Neutrophil (primary cell): ENCODE results near the gene FGF19.

Experiments used
- H3K27ac ChIP-seq: fragments of 200-600 bp; sonication (generic); 2 replicates; pipeline ENCODE4 v1.5.1; 2016; ENCODE audit warnings: mild to moderate bottlenecking, moderate library complexity
- H3K27me3 ChIP-seq: fragments of 200-600 bp; sonication (generic); 2 replicates; pipeline ENCODE4 v1.6.0; 2016; ENCODE audit warnings: mild to moderate bottlenecking
- H3K36me3 ChIP-seq: fragments of 200-600 bp; sonication (generic); 2 replicates; pipeline ENCODE4 v1.5.1; 2017
- H3K4me1 ChIP-seq, 2 experiments: fragments of 200-600 bp in 1 of 2; sonication (generic) in 1 of 2; 1 replicate in 1 of 2; 2 replicates in 1 of 2; pipeline versions ENCODE4 v1.5.1 to v1.6.1; 2013 to 2016; ENCODE audit warnings: low read depth in 1 of 2, low read length in 1 of 2, mild to moderate bottlenecking in 1 of 2, moderate library complexity in 1 of 2; ENCODE audit not compliant: control insufficient read depth in 1 of 2, insufficient read depth in 1 of 2
- H3K4me3 ChIP-seq, 2 experiments: fragments of 200-600 bp in 1 of 2; sonication (generic) in 1 of 2; 1 replicate in 1 of 2; 2 replicates in 1 of 2; pipeline ENCODE4 v1.5.1; 2013 to 2016; ENCODE audit warnings: low read depth in 1 of 2, low read length in 1 of 2, mild to moderate bottlenecking in 1 of 2, moderate library complexity in 1 of 2
- H3K9me3 ChIP-seq: fragments of 200-600 bp; sonication (generic); 2 replicates; pipeline ENCODE4 v1.5.1; 2016
- TF ChIP-seq, protein P1 (sequence below): fragments of 200-600 bp; sonication (generic); IDR thresholded peaks from 2 replicates; pipeline ENCODE4 v1.5.1; 2016; ENCODE audit warnings: antibody characterized with exemption

FGF19 gene

DNA sequence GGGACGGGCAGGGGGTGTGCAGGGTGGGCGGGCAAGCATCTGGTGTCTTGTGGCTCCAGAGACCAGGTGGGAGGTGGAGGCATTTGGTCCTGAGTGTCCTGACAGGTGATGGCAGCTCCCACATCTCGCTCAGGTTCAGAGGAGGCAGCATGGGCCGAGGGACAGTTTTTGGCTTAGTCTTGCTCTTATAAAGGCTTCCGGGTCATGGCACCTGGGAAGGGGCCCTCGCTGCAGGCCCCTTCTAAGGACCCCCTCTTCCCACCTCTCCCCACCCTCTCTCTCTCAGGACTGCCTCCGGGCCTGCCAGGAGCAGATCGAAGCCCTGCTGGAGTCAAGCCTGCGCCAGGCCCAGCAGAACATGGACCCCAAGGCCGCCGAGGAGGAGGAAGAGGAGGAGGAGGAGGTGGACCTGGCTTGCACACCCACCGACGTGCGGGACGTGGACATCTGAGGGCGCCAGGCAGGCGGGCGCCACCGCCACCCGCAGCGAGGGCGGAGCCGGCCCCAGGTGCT is 52.9 kb downstream of the FGF19 start:
- Histone ChIP-seq H3K4me1 (no peaks in the 10 kb centered on the region), H3K9me3 (no peaks in the 10 kb centered on the region), H3K27me3 (peaks cover 3% of the 10 kb centered on the region), H3K36me3 (no peaks in the 10 kb centered on the region), H3K27ac (no peak overlapping the region), H3K4me3 (no peak overlapping the region)
- TF ChIP-seq, protein P1, sequence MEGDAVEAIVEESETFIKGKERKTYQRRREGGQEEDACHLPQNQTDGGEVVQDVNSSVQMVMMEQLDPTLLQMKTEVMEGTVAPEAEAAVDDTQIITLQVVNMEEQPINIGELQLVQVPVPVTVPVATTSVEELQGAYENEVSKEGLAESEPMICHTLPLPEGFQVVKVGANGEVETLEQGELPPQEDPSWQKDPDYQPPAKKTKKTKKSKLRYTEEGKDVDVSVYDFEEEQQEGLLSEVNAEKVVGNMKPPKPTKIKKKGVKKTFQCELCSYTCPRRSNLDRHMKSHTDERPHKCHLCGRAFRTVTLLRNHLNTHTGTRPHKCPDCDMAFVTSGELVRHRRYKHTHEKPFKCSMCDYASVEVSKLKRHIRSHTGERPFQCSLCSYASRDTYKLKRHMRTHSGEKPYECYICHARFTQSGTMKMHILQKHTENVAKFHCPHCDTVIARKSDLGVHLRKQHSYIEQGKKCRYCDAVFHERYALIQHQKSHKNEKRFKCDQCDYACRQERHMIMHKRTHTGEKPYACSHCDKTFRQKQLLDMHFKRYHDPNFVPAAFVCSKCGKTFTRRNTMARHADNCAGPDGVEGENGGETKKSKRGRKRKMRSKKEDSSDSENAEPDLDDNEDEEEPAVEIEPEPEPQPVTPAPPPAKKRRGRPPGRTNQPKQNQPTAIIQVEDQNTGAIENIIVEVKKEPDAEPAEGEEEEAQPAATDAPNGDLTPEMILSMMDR = no peak

DNA sequence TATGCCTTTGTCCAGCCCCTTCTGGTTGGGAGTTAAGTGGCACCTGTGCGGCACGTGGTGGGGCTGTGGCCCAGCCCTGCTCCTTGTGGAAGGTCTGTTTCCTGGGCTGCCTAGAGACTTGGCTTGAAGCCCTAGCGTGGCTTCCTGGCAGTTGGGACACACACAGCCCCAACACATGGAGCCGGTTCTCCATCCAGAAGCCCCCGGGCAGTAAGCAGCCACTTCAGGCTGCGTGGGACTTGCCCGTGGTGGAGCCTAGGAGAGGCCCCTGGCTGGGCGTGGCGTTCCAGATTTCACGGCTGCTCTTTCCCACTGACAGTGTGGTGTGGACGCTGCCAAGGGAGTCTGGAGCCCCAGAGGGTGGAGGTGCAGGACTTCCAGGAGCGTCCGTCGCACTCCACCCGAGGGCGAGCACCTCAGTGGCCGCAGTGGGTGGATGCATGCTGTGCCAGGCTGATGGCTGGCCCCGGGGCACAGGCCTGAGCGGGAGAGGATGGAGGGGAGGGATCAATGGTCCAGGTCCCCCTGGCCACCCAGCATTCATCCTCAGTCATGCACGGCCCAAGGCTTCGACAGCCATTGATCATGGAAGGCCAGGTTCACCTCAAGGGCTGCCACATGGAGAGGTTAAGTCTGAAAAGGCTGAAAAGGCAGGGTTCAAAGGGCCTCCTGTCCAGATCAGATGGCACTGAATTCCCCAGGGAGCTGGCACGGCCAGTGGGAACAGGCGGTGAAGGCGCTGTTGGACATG is 53.6 kb downstream of the FGF19 start:
- no peak overlapping the region for H3K27ac ChIP-seq
- H3K4me1 ChIP-seq = no peaks in the 10 kb centered on the region
- H3K36me3 ChIP-seq = no peaks in the 10 kb centered on the region
- no peaks in the 10 kb centered on the region for H3K9me3 ChIP-seq
- TF ChIP-seq, protein P1 = no peak
- H3K27me3 ChIP-seq = peaks cover 9% of the 10 kb centered on the region
- no peak overlapping the region for H3K4me3 ChIP-seq

DNA sequence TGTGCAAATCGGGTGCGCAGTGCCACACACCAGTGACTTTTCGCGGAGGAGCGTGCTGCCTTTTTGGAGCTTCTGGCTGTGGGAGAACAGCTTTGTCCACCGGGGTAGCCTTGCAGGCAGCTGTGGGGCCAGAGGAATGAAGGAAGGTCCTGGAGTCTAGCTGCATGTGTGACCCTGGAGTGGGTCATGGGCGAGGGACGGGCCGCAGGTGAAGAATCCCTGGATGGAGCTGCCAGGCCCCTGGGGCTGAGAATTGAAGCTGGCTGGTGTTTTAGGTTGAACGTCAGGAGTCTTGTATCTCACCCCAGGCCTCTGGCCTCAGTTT is 54.3 kb downstream of the FGF19 start:
- Histone ChIP-seq H3K4me3 (no peak overlapping the region), H3K27me3 (peaks cover 16% of the 10 kb centered on the region), H3K4me1 (no peaks in the 10 kb centered on the region), H3K9me3 (no peaks in the 10 kb centered on the region), H3K27ac (no peak overlapping the region), H3K36me3 (no peaks in the 10 kb centered on the region)
- TF ChIP-seq, protein P1 = no peak

DNA sequence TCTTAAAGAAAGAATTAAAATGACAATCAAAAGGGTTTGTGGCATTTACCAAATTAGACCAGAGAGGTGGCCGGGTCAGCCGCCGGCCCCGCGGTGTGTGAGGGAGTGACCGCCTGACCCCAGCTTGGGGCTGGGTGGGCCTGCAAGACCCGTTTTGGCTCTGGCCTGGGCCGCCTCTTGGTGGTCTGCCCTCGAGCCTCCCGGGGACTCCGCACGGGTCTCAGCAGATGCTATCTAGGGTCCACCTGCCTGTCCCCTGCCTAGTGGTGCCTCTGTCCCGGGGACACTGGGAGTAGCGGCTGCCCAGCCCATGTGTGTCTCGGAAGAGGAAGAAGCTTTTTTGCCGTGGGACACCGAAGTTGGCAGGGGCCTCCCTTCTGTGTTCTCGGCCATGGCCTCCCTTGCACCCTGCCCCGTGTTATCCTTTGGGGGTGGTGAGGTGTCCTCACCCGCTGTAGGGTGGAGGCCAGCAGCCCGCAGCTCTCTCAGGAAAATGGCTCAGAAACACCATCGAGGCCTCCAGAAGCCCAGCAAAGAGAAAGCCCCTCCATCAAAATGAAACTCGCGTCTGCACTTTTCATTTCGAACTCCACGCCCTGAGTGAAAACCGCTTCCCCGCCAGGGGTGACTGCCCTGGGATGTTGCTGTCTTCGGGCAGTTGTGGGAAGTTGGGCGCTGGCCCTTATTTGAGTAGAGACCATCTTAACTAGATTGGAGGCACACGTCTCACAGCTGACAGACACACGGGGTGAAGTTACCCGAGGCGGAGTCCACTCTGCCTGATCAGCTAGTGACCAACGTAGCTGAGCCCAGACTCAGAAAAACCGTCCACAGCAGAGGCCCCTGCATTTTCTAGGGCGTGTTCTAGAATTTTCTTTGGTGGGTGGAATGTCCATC is 54.9 kb downstream of the FGF19 start:
- no peak overlapping the region for H3K27ac ChIP-seq
- TF ChIP-seq, protein P1 = no peak
- H3K36me3 ChIP-seq = no peaks in the 10 kb centered on the region
- H3K9me3 ChIP-seq = no peaks in the 10 kb centered on the region
- H3K4me1 ChIP-seq = no peaks in the 10 kb centered on the region
- peaks cover 23% of the 10 kb centered on the region for H3K27me3 ChIP-seq
- H3K4me3 ChIP-seq = no peak overlapping the region
